ENCODE results near the gene HECTD1.
"Not testable (repeated sequence)": the region's sequence is repeated elsewhere in the genome, so short reads cannot be mapped to it uniquely, and the experiment has no call there.

The HECTD1 gene

DNA sequence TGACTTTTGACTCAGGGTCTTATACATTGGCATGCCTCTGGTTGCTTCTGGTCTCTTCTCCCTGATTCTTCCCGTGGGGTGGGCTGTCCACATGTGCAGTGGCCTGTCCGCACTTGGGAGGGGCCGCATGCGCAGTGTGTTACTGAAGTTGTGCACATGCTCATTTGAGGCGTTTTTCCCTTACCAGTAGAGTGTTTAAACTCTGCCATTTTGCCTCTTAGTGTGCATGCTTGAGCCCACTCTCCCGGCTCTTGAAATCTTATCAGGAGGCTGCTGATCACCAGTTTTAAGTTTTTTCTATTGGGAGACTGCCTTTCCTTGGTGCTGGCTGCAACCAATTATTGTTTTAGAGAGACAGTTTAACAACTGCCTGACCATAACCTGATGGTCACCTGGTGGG is 32.1 kb upstream of the HECTD1 start:
- no peaks in the 10 kb centered on the region for H3K36me3 ChIP-seq
- no peaks in the 10 kb centered on the region for H3K27me3 ChIP-seq
- H3K4me1 ChIP-seq: no peaks in the 10 kb centered on the region
- TF ChIP-seq, protein P1, sequence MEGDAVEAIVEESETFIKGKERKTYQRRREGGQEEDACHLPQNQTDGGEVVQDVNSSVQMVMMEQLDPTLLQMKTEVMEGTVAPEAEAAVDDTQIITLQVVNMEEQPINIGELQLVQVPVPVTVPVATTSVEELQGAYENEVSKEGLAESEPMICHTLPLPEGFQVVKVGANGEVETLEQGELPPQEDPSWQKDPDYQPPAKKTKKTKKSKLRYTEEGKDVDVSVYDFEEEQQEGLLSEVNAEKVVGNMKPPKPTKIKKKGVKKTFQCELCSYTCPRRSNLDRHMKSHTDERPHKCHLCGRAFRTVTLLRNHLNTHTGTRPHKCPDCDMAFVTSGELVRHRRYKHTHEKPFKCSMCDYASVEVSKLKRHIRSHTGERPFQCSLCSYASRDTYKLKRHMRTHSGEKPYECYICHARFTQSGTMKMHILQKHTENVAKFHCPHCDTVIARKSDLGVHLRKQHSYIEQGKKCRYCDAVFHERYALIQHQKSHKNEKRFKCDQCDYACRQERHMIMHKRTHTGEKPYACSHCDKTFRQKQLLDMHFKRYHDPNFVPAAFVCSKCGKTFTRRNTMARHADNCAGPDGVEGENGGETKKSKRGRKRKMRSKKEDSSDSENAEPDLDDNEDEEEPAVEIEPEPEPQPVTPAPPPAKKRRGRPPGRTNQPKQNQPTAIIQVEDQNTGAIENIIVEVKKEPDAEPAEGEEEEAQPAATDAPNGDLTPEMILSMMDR (IDR thresholded peaks at IDR 0.05; ENCODE audit: low read depth, low read length): no peak
- H3K9me3 ChIP-seq: no peaks in the 10 kb centered on the region
- H3K4me3 ChIP-seq (ENCODE audit: low read depth, low read length): no peak overlapping the region
- no peak for DNase-seq

DNA sequence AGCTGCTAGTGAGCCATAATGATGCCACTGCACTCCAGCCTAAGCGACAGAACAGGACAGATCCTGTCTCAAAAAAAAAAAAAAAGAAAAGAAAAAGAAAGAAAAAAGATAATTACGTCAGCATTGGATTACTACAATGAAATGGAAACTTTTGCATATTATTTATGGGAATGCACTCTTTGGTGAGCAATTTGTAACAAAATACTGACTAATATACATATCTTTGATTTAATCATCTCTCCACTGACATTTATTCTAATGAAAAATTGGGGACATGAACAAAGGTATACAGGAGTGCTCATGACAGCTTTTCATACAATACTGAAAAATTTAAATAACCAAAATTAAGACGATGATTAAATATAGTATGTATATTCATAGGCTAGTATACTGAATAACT is 27.9 kb upstream of the HECTD1 start:
- H3K4me1 ChIP-seq: no peaks in the 10 kb centered on the region

DNA sequence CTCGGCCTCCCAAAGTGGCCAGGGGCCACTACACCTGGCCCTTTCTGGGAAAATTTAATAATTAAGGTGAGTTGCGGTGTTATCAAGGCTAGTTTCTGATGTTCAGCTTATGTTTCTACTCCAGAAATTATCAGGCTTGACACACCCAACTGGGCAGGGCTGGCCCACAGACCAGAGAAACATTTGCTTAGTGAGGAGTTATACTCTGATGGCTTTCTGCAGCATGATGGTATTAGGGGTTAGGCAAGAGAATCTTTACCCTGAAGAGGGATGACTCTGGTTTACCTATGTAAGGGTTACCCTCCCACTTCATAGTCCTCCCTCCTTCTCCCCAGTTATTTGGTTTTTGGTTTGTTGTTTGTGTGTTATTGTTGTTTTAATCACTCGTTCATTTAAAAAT is 24.5 kb upstream of the HECTD1 start:
- H3K9me3 ChIP-seq: no peaks in the 10 kb centered on the region
- no peak overlapping the region for H3K4me3 ChIP-seq (ENCODE audit: low read depth, low read length)
- H3K27me3 ChIP-seq: no peaks in the 10 kb centered on the region
- H3K36me3 ChIP-seq: no peaks in the 10 kb centered on the region
- no peaks in the 10 kb centered on the region for H3K4me1 ChIP-seq
- DNase-seq: no peak
- TF ChIP-seq, protein P1 (IDR thresholded peaks at IDR 0.05; ENCODE audit: low read depth, low read length): no peak

More for the DNA sequence above, 27.9 kb upstream of the HECTD1 start:
- TF ChIP-seq, protein P1 (IDR thresholded peaks at IDR 0.05; ENCODE audit: low read depth, low read length): no peak
- Histone ChIP-seq H3K4me3 (ENCODE audit: low read depth, low read length) (no peak overlapping the region), H3K9me3 (no peaks in the 10 kb centered on the region), H3K36me3 (no peaks in the 10 kb centered on the region), H3K27me3 (no peaks in the 10 kb centered on the region)
- DNase-seq: no peak

DNA sequence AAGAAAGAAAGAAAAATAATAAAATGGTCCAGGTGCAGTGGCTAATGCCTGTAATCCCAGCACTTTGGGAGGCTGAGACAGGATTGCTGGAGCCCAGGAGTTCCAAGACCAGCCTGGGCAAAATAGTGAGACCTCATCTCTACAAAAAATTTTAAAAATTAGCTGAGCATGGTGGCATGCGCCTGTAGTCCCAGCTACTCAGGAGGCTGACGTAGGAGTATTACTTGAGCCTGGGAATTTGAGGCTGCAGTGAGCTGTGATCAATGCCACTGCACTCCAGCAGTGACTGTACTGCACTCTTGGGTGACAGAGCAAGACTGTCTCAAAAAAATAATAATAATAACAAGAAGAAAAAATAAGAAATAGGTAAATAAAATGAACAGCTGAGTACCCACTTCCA is 23.7 kb upstream of the HECTD1 start:
- H3K4me3 ChIP-seq (ENCODE audit: low read depth, low read length); H3K4me1 ChIP-seq; H3K27me3 ChIP-seq; DNase-seq; H3K9me3 ChIP-seq; H3K36me3 ChIP-seq: not testable (repeated sequence)

DNA sequence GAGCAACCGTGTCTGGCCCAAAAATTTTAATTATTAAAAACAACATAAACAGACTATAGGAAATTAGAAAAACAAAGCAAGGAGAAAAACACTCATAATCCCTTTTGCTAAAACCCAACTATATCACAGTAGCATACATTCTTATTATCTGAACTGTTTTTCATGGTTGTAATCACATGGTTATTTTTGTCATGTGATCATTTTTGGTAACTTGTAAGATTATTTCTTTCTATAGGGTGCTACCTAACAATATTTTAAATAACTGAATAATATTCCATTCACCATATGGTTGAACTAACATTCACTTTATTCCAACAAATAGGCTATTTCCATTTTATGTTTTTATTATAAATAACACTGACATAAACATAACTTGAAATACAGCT is 23.0 kb upstream of the HECTD1 start:
- H3K27me3 ChIP-seq: no peaks in the 10 kb centered on the region
- TF ChIP-seq, protein P1 (IDR thresholded peaks at IDR 0.05; ENCODE audit: low read depth, low read length): no peak
- H3K4me1 ChIP-seq: no peaks in the 10 kb centered on the region
- DNase-seq: no peak
- H3K36me3 ChIP-seq: no peaks in the 10 kb centered on the region
- H3K9me3 ChIP-seq: no peaks in the 10 kb centered on the region
- no peak overlapping the region for H3K4me3 ChIP-seq (ENCODE audit: low read depth, low read length)

DNA sequence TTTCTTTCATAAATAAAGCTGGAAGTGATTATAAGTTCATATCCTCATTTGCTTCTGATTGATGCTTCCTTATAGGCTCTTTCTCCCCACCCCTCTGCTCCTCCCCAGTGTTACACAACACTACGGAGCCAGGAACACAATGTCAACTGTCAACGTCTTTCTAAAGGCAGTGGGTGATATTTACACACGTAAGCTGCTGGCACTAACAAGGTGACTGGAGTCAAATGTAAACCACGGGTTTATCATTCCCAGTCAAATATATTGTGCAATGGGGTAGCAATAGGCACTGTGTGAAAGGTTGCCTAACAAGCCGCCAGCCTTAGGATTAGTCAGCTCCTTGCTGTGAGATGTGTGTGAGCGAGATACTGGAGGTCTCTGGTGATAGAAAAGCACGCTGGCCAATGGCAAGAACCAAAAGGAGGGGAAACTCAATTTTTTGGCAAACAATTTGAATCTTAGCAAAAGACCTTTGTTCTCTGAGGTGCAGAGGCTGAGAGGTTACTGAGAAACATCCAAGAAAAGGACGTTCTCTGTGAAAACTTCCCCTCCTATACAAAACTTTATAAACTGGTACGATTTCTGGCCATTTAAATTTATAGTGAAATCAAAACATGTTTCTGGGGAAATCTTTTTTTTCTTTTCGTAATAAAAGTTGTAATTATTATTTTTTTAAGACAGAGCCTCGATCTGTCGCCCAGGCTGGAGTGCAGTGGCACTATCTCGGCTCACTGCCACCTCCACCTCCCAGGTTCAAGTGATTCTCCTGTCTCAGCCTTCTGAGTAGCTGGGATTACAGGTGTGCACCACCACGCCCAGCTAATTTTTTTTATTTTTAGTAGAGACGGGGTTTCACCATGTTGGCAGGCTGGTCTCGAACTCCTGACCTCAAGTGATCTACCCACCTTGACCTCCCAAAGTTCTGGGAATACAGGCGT is 22.3 kb upstream of the HECTD1 start:
- TF ChIP-seq, protein P1 (IDR thresholded peaks at IDR 0.05; ENCODE audit: low read depth, low read length): no peak
- no peak overlapping the region for H3K4me3 ChIP-seq (ENCODE audit: low read depth, low read length)
- no peaks in the 10 kb centered on the region for H3K9me3 ChIP-seq
- H3K27me3 ChIP-seq: no peaks in the 10 kb centered on the region
- no peak for DNase-seq
- H3K36me3 ChIP-seq: no peaks in the 10 kb centered on the region
- H3K4me1 ChIP-seq: no peaks in the 10 kb centered on the region
